Right lobe of liver (tissue), 4 donors: Measurements from ENCODE around the gene TRAF4.

ENCODE experiments used
- POLR2A ChIP-seq: fragments of 450-650 bp; IDR thresholded peaks from one replicate; pipeline ENCODE4 v1.6.1; 2017; ENCODE audit warnings: antibody characterized with exemption, mild to moderate bottlenecking
- TF ChIP-seq, protein P1 (sequence below), 4 donors: fragments of 200-600 bp in 3 of 4; fragments of 450-650 bp in 1 of 4; IDR thresholded peaks; one replicate each; pipeline versions ENCODE4 v1.5.1 to v1.8.0; 2016 to 2022; ENCODE audit warnings: antibody characterized with exemption in 4 of 4, mild to moderate bottlenecking in 2 of 4
- donor health status: DM: no; HTN: no; CAD: no.
- donor health status: DM: no; HTN: no; CAD: no.
- donor health status: DM: no; HTN: yes; CAD: no.

DNA sequence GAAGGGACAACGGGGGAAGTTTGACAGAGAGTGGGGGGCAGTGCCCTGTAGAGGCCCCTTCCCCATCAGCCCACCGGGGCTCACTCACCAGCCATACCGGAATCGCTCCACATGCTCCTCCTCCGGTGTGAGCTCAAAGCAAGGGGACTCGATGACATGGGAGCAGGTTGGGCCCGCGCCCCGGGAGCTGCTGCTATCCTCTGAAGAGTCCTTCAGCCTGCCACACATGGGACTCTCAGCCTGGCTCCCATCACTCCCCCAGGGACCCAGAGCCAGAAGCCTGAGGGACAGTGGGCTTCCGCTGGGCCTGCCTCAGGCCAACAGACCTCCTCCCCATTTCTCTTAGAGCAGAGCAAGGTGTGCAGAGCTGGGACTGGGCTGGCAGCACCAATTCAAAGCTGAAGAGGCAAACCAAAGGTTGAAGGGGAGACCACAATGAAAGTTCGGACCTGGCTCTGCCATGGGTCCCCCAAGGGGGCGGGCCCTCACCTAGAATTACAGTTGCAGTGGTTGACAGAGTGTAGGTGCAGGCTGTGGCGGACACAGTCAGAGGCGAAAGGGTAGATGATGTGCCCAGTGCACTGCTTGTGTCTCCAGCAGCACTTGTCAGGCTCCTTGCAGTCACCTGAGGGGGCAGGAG, 39.5 kb upstream of the TRAF4 start:
- TF ChIP-seq, protein P1, sequence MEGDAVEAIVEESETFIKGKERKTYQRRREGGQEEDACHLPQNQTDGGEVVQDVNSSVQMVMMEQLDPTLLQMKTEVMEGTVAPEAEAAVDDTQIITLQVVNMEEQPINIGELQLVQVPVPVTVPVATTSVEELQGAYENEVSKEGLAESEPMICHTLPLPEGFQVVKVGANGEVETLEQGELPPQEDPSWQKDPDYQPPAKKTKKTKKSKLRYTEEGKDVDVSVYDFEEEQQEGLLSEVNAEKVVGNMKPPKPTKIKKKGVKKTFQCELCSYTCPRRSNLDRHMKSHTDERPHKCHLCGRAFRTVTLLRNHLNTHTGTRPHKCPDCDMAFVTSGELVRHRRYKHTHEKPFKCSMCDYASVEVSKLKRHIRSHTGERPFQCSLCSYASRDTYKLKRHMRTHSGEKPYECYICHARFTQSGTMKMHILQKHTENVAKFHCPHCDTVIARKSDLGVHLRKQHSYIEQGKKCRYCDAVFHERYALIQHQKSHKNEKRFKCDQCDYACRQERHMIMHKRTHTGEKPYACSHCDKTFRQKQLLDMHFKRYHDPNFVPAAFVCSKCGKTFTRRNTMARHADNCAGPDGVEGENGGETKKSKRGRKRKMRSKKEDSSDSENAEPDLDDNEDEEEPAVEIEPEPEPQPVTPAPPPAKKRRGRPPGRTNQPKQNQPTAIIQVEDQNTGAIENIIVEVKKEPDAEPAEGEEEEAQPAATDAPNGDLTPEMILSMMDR (IDR thresholded peaks at IDR 0.05): no peak
- no peak for TF ChIP-seq POLR2A
